HG03442 (cell line): ENCODE data around the gene SWSAP1.
"Not testable (repeated sequence)": the region's sequence is repeated elsewhere in the genome, so short reads cannot be mapped to it uniquely, and the experiment has no call there.

Source experiments
- ATAC-seq: cut with Tn5 transposase; IDR thresholded peaks from one replicate; pipeline ENCODE4 v1.9.1; 2021; ENCODE audit warnings: mild to moderate bottlenecking, moderate library complexity; ENCODE audit not compliant: unreplicated experiment

SWSAP1 gene

DNA sequence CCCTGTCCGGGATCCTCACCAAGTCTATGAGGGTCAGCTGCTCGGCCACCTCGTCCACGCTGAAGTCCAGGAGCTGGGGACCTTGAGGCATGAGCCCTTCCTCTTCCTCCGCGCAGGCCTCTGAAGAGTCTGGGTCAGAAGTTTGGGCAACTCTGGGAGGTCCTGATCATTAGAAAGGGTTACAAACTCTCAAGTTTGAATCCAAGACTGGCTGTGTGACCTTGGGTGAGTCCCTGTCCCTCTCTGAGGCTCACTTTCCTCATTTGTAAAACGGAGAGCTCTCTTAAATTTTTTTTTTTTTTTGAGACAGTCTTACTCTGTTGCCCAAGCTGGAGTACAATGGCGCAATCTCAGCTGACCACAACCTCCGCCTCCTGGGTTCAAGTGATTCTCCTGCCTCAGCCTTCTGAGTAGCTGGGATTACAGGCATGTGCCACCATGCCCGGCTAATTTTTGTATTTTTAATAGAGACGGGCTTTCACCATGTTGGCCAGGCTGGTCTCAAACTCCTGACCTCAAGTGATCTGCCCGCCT, 32.3 kb downstream of the SWSAP1 start:
- not testable (repeated sequence) for ATAC-seq

DNA sequence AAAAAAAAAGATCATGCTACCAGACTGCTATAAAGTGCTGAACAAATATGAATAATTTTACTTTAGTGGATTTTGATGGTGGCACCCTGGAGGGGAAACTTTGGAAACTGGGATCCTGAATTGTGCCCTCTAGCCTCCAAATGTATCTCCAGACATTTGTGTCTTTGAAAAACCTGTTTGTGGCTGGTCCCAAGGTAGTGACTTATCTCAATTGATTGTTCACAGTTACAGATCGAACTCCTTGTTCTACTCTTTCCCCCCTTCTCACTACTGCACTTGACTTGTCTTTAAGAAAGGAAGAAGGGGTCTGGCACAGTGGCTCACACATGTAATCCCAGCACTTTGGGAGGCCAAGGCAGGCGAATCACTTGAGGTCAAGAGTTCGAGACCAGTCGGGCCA, 34.1 kb downstream of the SWSAP1 start:
- ATAC-seq = no peak

DNA sequence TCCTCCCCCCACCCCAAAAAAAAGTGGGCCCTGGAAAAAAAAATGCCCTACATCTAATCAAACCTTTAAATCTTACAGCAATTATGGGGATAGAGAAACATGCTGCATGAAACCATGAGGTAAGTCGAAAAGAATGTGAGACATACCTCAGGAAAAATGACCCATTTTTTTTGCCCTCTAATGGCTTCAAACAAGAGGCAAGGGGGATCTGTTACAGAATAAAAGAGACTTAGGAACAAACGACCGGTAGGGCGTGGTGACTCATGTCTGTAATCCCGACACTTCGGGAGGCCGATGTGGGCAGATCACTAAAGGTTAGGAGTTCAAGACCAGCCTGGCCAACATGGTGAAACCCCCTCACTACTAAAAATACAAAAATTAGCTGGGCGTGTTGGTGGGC, 36.2 kb downstream of the SWSAP1 start:
- ATAC-seq = no peak

DNA sequence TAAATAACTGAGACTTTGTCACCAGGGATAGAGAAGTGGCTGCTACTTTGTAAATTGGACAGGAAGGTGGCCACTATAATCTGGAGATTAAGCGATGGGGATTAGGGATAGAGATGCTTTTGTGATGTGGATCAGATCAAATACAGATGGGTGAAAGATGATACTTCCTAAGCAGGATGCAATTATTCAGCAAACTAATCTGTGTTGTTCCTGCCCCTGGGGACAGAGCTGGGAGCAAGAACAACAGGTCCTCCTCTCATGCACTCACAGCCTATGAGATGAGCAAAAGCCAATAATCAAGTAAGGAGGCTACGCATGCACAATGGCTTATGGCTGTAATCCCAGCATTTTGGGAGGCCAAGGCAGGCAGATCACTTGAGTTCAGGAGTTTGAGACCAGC, 40.1 kb downstream of the SWSAP1 start:
- ATAC-seq = no peak

DNA sequence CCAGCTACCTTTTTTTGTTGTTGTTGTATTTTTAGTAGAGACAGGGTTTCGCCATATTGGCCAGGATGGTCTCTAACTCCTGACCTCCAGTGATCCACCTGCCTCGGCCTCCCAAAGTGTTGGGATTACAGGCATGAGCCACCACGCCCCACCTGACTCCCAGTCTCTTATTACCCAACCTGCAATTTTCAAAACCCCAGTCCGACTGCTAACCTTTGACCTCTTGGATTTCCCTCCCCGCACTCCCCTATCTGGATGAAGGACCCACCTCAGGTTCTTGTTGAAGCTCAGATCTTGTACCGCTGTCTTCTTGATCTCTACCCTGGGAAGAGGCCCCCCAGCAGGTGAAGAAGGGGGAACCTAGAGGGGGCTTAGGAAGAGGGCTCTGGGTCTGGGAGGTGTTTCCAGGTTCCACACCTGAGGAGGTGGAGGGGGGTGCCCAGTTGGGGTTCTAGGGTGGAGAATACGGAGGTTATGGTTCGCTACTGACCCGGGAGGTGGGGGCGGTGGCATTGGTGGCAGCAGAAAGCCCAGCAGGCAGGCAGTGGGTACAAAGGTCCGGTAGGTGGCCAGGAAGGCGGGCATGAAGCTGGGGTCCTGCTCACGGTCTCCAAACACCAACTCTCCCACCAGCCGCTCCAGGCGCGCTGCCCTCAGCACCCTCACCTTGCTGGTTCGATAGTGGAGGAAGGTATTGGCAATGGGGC, 42.0 kb downstream of the SWSAP1 start:
- ATAC-seq = no peak

DNA sequence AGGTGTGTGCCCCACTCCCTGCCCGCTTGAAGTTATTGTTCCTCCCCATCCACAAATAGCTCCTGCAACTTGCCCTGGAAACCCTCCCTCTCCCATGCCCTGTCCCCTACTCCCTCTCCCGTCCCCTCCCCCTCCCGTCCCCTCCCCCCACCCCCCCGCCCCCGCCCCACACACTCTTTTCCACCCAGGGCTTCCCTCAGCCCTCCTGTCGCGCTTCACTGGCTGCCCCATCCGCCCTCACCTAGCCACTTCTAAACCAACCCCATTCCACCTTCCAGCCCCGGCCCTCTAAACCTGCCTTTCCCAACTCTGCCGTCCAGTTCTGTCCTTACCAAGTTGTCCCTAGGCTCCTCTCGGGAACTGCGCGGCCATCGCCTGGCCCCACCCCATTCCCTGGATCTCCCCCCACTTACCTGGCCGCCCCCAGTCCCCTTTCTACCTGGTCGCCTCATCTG, 43.7 kb downstream of the SWSAP1 start:
- ATAC-seq = no peak

DNA sequence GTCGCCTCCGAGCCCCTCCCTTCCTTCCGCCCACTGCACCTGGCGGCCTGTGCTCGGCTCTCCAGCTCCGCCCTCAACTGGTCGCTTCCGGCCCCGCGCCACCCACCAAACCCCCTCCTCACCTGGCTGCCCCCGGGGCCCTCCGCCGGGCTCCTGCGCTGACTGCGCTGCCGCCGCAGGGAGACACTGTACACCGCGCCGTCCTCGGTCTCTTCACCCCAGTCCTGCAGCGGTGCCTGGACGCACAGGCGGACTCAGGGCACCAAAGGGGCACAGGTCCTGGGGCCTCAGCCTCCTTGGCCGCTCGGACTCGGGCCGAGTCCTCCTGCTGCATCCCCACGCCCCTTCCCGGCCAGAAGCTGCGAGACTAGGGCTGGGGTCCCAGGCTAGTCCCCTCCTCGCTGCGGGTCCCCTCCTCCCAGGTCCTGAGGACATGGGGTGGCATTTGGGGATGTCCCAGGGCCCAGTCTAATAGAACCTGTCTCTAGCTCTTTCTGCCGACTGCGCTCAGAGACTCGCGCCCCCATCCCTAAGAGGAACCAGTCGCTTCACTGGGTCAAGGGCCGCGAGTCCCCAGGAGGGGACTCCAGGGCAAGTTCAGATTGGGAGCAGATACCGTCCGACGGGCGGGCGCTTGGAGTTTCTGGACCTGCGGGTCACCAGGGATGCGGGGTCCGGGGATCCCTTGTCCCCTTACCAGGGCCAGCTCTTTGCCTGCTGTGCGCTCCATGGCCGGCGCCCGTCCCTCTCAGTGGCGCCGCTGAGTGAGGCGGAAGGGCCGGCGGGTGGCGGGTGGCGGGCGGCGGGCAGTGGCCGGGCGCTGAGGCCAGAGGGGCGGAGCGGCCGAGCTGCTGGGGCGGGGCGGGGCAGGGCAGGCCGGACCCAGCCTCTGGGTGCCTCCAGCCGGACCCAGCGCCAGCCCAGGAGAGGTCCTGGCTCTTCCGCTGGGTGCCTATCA, 44.4 kb downstream of the SWSAP1 start, which contains the start of gene RGL3:
Gene RGL3, minus strand, starts transcription at position 766 of the 958 bp plus-strand sequence. Its CDS starts 36 bp downstream, at position 730.
- no peak for ATAC-seq

DNA sequence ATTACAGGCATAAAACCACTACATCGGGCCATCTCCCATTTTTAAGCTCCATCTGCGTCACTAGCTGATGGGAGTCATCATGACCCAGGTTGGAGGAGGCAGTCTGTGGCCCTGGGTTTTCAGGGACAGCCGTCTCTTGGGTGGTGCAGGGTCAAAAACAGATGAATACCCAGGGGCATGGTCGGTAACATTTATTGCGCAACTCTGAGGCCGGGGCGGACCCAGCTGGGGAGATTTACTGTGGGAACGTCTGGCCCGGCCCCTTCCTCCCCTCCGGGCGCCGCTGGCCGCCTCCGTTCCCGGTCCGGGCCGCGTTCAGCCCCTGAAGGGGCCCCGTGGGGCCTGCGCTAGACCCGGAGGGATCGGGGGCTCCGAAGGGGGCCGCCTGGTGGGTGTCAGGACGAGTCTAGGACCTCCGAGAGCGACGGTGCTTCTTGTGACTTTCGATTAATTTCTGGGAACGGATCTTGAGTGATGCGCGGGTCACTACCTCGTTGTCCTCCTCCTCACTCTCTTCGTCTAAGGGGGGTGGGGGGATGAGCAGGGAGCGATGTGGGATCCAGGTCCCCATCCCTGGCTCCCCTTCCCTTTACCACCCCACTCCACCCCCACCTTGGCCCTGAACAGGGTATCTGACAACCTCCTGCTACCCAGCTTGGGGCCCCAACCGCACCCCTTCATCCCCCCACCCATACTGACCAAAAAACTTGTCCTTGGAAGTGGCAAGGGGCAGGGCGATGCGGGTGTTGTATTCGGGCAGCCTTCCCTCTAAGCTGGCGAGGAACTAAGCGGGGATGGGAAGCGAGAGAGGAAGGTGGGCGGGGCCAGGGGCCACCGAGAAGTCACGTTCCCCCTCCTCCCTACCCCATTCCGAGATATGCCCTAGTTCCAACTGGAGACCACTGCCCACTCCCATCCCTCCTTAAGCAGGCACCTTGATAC, 46.2 kb downstream of the SWSAP1 start:
- no peak for ATAC-seq

DNA sequence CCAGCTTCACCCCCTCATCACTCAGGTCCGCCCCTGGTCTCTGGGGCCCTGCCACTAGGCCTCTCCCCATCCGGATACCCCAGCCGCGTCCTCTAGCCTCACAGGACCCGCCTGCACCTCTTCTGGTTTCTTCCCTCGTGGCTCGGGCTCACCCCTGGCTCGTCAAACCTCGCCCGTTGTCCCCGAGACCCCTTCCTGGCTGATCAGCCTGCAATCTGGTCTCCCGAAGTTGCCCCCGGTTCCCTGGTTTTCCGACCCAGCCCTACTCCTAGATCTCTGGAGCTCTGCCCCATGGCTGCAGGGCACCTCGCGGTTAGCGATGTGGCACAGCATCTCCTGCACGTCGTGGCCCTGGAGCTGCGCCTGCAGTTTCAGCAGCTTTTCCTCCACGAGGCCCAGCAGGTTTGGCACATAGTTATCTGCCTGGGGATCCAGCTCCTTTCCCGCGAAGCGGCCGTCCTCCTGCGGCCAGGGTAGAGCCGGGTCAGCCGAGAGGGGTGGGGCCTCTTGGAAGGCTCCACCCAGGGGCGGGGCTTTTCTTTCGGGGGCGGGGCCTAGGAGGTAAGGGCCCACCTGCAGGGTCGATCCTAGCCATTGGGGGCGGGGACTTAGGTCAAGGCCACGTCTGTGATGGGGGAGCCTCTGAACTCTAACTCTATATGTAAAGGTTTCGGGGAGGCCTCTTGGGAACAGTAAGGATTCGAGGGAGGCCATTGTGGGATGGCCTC, 47.1 kb downstream of the SWSAP1 start:
- ATAC-seq = no peak

DNA sequence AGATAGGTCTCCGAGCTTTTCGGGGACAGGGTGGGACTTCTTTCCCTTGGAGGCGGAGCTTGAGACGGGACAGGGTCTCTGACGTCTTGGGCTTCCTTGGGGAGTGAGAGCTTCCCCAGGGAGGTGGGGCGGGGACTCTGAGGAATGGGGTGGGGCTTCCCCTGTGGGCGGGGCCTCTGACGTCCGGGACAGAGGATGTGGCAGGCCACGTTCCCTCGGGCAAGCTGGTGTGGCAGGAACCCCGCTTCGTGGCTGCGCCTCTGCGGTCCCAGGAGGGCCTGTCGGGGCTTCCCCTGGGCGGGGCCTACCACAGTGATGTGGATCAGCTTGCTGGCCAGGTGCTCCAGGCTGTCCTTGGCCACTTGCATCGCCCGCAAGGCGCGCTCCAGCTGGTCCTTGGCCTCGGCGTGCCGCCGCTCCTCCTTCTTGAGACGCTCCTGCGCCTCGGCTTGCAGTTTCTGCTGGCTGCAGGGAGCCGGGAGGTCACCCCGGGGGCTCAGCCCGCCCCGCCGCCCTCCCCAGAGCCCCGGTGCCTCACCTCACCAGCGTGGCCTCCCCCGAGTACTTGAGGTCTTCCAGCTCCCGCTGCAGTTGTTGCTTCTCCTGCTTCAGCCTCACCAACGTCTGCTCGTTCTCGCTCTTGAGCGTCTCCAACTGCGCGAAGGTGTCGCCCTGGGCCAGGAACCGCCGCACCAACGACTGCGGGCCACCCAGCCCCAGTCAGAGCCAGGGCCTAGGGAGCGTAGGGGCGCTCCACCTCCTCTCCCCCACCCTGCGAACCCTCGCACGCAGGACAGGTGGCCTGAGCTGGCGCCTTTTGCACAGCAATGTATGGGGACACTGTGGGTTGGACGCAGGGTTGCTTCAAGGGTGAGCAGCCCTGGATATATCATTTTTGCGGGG, 47.9 kb downstream of the SWSAP1 start:
- no peak for ATAC-seq

DNA sequence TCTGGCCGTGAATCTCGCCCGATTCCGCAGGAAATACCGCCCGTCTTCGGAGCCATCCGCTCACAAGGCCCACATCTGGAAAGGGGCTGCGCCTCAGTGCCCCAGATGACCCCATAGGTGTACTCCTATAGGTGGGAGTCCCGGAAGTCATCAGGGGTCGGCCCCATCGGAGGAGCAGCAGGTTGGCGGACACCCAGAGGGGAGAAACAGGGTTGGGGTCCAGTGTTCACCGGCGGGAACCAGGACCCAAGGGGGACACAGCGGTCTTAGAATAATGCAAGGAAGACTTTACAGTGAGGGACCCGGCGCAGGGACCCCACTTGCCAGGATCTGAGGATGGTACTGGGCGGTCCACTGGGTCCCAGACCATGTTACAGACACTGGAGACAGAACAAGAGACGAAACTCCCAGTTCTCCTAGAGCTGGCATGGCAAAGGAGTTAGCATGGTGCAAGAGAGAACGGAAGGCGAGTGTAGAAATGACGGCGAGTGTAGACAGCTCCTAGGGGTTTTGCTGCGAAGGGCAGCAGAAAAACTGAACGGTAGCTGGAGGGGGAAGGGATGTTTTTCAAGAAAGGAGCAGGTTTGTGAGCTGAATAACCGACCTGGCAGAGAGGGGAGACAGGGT, 48.8 kb downstream of the SWSAP1 start:
- no peak for ATAC-seq

DNA sequence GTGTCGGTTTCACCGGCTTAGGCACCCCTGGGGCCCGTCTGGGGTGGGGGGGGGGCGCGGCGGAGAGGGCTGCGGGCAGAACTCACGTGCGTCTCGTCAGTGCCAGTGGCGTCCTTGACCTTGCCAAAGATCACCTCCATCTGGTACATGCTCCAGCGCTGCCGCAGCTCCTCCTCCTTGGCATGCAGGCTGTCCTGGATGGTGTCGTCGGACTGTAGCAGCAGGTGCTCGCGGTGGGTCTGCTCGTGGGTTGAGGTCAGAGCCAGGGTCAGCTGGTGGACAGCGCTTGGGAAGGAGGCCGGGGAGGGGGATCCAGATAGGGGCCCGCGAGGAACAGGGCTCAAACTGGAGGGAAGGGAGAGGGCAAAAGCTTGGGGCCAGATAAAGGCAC, 49.3 kb downstream of the SWSAP1 start:
- no peak for ATAC-seq
